GM19452 (cell line): Measurements from ENCODE around the gene NARS2.
"Not testable (repeated sequence)": the region's sequence is repeated elsewhere in the genome, so short reads cannot be mapped to it uniquely, and the experiment has no call there.

Source experiments
- ATAC-seq: cut with Tn5 transposase; IDR thresholded peaks from one replicate; pipeline ENCODE4 v1.9.1; 2021; ENCODE audit not compliant: unreplicated experiment

Gene NARS2

DNA sequence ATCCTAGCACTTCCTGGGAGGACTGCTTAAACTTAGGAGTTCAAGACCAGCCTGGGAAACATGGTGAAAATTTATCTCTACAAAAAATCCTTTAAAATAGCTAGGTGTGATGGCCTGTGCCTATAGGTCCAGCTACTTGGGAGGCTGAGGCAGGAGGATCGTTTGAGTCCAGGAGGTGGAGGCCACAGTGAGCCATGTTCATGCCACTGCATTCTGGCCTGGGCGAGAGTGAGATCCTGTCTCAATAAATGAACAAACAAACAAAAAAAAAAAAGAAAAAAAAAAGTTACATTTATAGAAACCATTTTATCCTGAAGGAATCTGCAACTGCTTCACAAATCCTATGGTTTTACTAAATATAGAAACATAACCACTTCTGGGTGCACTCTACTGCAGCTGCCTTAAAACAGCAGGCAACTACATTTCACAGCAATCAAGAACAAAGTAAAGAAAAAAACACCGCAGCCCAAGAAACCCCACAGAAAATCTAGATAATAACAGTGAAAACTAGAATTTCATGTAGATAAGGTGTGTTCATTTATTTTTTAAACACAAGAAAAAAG lies 81.2 kb downstream of the NARS2 start:
- no peak for ATAC-seq

- no peak for ATAC-seq
Observed at GRCh38 chr11:78492973-78493372, 81.7 kb downstream of the NARS2 start.

DNA sequence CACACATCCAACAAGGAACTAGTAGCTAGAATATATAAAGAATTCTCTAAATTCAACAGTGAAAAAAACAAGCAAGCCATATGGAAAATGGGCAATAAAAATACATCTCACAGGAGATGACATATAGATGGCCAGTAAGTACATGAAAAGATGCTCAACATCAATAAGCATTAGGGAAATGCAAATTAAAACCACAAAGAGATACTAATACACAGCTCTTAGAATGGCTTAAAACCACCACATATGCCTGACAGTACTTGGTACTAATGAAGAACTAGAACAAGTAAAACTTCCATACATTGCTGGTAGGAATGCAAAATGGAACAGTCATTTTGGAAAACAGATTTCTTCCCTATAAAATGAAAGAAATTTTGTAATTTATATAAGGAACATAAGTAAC lies 85.5 kb downstream of the NARS2 start:
- no peak for ATAC-seq

- ATAC-seq = no peak
Observed at GRCh38 chr11:78478536-78478935, 96.1 kb downstream of the NARS2 start.

DNA sequence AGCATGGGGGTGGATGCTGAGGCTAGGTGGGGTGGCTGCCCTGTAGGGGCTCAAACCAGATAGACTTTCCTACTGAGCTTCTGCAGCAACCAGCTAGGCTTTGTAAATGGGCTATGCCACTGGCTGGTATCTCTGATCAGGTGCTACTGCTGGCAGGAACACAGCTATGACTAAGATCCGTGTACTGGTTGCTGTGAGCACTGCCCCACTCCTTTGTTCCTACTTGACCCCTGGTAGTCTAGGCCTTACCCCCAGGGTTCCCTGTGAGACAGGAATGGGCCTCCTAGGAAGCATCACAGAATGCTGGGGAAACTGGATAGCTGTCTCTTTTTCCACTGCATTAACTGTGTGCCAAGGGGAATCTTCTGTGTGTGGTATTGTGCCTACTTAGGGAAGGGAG lies 98.6 kb downstream of the NARS2 start:
- no peak for ATAC-seq

DNA sequence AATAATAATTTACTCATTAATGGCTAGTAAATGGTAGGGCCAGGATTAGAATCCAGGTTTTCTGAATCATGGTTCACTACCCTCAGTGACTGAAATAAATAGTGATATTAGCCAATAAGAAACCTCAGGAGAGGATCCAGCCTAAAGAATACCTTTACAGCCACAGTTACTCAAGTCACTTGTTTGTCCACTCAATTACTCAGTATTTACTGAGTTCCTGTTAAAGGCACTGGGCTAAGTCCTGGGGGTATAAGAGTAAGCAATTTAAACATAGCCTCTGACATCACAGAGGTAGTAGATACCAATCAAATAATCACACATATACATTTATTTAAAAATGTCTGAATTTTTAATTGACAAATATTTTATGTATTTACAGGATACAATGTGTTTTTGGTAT lies 100.2 kb downstream of the NARS2 start:
- no peak for ATAC-seq

DNA sequence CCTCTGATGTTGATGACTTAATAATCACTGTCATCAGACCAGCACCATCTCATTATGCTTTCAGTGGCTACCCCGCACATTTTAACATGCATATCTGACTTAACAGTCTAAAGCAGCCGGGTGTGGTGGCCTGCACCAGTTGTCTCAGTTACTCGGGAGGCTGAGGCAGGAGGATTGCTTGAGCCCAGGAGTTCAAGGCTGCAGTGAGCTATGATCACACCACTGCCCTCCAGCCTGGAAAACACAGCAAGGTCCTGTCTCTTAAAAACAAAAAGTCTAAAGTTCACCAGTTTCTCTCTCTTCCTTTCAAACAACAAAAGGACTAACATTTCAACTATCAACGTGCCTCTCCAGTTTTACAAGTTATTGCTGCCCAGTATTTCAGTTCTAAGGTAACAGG lies 101.8 kb downstream of the NARS2 start:
- no peak for ATAC-seq

DNA sequence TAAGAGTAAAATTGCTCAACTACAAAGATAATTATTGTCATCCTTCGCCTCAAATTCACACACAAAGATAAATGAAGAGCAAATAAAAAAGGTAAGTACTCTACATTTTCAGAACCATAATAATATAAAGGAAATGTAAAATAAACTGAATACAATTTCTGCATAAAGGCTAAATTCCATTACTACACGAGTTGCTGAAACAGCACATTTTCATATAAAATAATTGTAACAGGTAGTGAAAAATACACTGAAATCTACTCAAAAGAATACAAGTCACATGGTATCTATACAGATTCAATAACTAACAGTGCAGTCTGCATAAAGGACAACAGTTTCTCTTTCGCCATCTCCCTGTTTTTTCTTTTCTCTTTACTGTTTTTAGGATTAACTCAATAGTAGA lies 102.3 kb downstream of the NARS2 start:
- no peak for ATAC-seq

- no peak for ATAC-seq
Observed at GRCh38 chr11:78470861-78471442, 103.7 kb downstream of the NARS2 start.

- ATAC-seq = no peak
Observed at GRCh38 chr11:78469896-78470295, 104.8 kb downstream of the NARS2 start.

DNA sequence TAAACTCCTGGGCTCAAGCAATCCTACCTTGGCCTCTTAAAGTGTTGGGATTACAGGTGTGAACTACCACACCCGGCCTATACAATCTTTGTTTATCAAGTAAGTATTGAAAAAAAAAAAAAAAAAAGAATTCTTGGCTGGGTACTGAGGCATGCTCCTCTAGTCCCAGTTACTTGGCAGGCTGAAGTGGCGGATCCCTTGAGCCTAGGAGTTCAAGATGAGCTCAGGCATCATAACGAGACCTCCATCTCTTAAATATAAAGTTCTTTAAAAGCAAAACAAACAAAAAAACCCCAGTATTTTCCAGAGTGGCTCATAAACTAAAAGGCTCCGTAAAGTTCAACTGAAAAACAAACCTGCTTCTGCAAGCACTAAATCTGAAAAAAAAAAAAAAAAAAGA lies 106.7 kb downstream of the NARS2 start:
- no peak for ATAC-seq

DNA sequence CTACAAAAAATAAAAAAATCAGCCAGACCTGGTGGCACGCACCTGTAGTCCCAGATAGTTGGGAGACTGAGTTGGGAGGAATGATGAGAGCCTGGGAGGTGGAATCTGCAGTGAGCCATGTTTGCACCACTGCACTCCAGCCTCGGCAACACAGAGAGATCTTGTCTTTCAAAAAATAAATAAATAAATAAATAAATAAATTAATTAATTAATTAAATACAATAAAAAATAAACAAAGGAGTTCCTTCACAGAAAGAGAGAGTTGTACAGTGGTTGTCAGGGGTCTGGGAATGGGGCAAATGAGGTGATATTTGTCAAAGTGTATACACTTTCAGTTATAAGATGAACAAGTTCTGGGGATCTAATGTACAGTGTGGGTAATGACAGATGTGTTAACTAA lies 107.3 kb downstream of the NARS2 start:
- no peak for ATAC-seq

GRCh38 chr11:78465169-78465942 lies 109.3 kb downstream of the NARS2 start:
- peak; percentile 99 for ATAC-seq

DNA sequence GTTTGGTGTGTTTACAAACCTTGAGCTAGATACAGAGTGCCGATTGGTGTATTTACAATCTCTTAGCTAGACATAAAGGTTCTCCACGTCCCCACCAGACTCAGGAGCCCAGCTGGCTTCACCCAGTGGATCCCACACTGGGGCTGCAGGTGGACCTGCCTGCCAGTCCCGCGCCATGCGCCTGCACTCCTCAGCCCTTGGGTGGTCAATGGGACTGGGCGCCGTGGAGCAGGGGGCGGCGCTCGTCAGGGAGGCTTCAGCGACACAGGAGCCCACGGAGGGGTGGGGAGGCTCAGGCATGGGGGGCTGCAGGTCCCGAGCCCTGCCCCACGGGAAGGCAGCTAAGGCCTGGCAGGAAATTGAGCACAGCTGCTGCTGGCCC lies 109.9 kb downstream of the NARS2 start:
- not testable (repeated sequence) for ATAC-seq

GRCh38 chr11:78460471-78460870 lies 114.2 kb downstream of the NARS2 start:
- no peak for ATAC-seq

DNA sequence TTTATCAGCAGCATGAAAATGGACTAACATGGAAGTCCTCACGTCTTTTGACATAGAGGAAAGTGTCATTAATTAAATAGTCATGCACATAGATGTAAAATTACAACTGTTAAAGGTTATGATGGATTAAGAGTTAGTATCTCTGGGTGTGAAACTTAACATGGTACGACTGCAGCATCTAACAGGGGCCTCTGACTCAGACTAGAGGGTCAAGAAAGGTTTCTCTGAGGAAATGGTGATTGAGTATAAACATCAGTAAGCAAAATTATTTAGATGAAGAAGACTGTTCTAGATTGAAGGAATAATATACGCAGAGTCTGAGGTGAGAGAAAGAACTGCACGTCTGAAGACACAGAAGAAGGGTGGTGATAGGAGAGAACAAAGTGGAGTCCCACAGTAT lies 114.9 kb downstream of the NARS2 start:
- no peak for ATAC-seq

- no peak for ATAC-seq
Observed at GRCh38 chr11:78457448-78457847, 117.2 kb downstream of the NARS2 start.

DNA sequence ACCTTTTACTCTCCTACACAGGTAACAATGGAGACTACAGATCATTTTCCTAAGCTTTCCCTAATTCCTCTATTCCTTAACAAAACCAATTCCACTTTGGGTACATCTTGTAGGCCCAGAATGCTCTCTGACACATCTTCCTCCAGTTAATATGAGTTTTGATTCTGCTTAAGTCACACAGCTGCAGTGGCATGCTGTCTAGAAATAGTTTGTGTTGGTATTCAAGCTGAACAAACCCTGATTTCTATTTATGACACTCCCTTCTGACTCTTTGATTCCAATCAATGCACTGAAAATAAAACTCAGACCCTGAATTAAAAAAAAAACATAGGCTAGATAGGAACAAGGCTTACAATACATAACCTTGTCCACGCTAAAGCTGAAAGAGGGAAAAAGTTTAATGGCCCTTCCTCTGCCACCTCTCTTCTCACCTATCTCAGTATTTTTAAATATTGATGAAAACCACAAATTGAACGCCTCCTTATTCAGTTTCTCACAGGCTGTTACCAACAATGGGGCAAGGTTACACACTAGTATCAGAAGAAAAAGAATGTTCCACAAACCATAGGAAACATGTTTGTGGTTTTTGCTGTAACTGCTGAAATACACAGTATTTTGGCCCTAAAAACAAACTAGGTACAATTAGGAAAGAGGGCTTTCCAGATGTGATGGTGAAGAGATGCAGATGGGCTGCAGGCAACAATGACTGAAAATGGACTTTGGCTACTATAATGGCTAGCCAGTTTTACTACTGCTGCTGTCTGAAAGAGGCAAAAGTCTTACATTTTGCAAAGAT lies 121.3 kb downstream of the NARS2 start:
- no peak for ATAC-seq

GRCh38 chr11:78451371-78452150 lies 123.1 kb downstream of the NARS2 start:
- no peak for ATAC-seq

GRCh38 chr11:78450866-78451265 lies 123.8 kb downstream of the NARS2 start:
- ATAC-seq = no peak

GRCh38 chr11:78449866-78450265 lies 124.8 kb downstream of the NARS2 start:
- ATAC-seq = no peak
